SKM-1 (cell line): ENCODE results near the gene ADARB2.
"Not testable (repeated sequence)": the region's sequence is repeated elsewhere in the genome, so short reads cannot be mapped to it uniquely, and the experiment has no call there.

ENCODE experiments used
- DNase-seq: peaks from one replicate; lab custom pipeline; 2025; ENCODE audit not compliant: unreplicated experiment; lab: John Stamatoyannopoulos, UW

The ADARB2 gene

GRCh38 chr10:1449021-1449420 lies 288.3 kb downstream of the ADARB2 start:
- DNase-seq: no peak

GRCh38 chr10:1448252-1448930 lies 288.9 kb downstream of the ADARB2 start:
- DNase-seq: no peak

GRCh38 chr10:1444826-1445225 lies 292.5 kb downstream of the ADARB2 start:
- DNase-seq: no peak

- DNase-seq: no peak
Observed at GRCh38 chr10:1440897-1441296, 296.4 kb downstream of the ADARB2 start.

DNA sequence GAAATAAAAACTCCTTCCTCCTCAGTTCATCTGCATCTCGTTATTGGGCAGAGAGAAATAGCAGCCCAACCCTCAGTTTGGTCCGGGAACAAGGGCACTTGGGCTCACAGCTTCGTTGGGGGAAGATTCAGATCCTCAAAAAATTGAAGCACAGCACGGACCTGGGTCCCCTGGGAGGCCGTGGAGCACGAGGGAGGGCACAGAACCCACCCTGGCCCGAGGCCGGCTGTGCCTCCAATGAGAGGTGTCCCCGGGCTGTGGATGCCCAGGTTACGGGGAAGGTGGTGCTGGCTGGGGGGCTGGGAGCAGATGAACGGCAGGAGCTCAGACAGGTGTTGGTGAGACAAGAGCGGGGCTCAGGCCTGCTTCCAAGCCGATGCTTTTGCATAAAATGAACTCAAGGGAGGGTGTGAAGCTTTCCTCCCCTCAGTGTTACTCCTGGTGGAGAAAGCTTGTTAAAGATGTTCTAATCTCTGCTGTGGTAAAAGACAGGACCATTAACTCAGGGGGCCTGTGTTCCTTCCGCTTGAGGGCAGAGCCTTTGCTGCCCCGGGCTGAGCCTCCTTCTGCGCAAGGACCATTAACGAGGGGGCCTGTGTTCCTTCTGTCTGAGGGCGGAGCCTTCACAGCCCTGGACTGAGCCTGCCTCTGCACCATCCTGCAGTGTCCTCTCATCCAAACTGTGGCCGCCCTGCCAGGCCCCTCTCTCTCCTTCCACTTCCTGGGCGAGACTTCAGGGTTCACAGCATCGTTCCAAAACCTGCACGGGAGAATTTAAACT lies 302.2 kb downstream of the ADARB2 start:
- no peak for DNase-seq

- DNase-seq: no peak
Observed at GRCh38 chr10:1434202-1434601, 303.1 kb downstream of the ADARB2 start.

DNA sequence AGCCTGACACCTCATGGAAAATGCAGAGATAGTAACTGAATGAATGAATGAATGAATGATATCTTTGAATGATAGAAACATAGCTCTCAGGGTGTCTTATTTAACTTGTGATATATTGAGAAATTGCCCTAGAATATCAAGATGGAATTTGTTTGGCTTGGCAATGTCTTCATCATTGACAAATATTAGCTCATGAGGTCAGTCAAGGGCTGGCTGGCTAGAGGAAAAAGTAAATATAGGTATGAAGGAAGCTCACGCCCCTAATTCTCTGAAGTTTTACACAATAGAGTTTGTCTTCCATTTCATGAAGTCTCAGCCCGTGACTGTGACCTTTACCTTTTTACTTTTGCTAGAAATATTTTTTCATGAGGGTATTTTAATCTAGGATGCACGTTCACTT lies 305.2 kb downstream of the ADARB2 start:
- DNase-seq: no peak

GRCh38 chr10:1431229-1431628 lies 306.1 kb downstream of the ADARB2 start:
- no peak for DNase-seq

DNA sequence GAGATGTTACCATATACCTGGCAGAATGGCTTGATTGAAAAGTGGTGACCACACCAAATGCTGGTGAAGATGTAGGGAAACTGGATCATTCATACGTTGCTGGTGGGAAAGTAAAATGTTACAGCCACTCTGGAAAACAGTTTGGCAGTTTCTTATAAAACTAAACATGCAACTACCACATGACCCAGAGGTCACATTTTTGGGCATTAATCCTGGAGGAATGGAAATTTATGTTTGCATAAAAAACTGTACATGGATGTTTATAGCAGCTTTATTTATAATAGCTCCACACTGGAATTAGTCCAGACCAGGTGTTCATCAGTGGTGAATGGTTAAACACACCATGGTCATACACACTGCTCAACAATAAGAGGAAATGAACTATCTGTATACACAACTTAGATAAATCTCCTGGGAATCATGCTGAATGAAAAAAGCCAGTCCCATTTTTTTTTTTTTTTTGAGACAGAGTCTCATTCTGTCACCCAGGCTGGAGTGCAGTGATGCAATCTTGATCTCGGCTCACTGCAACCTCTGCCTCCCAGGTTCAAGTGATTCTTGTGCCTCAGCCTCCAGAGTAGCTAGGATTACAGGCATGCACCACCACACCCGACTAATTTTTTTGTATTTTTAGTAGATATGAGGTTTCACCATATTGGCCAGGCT lies 309.7 kb downstream of the ADARB2 start:
- DNase-seq: not testable (repeated sequence)

DNA sequence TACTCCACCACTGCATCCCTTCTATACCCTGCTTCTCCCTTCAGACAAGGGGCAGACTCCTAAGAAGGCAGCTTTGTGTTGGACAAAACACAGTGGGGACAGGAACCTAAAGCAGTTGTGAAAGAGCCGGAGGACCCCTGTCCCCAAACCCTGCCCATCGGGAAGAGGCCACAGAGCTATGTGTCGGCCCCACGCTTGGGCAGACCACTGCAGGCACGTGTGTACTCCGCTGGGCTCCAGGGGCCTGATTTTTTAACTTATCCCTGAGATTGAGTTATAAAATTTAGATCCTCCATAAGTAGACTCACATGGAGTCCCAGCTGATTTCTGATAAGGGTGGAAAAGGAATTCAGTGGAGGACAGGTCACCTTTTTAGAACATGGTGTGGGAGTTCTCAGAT lies 310.5 kb downstream of the ADARB2 start:
- no peak for DNase-seq

DNA sequence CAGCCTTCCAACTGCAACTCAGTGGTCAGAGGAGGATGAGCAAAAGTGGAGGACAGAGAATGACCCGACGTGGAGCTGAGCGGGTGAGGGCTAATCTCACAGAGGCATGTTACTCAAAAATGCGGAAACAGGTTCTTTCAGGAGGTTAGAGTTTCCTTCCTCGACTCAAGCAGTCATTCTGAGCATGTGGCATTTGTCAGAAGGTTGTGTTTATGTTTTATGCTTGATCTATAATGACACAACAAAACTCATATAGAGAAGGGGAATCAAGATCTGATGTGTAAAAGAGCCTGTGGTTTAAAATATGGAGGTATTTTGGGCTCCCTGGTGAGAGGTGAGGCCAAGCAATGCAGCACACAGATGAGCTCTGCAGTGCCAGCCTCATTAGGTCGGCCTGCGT lies 311.4 kb downstream of the ADARB2 start:
- no peak for DNase-seq

- DNase-seq: no peak
Observed at GRCh38 chr10:1424648-1425047, 312.7 kb downstream of the ADARB2 start.

DNA sequence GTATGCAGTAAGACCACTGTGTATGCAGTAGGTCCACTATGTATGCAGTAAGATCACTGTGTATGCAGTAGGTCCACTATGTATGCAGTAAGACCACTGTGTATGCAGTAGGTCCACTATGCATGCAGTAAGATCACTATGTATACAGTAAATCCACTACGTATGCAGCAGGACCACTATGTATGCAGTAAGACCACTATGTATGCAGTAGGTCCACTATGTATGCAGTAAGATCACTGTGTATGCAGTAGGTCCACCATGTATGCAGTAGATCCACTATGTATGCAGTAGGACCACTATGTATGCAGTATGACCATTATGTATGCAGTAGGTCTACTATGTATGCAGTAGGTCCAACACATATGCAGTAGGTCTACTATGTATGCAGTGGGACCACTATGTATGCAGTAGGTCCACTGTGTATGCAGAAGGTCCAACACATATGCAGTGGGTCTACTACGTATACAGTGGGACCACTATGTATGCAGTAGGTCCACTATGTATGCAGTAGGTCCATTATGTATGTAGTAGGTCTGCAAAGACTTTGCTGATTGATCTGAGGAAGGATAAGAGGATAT lies 313.6 kb downstream of the ADARB2 start:
- DNase-seq: no peak

GRCh38 chr10:1422275-1422674 lies 315.1 kb downstream of the ADARB2 start:
- no peak for DNase-seq

GRCh38 chr10:1420661-1421362 lies 316.5 kb downstream of the ADARB2 start:
- no peak for DNase-seq

DNA sequence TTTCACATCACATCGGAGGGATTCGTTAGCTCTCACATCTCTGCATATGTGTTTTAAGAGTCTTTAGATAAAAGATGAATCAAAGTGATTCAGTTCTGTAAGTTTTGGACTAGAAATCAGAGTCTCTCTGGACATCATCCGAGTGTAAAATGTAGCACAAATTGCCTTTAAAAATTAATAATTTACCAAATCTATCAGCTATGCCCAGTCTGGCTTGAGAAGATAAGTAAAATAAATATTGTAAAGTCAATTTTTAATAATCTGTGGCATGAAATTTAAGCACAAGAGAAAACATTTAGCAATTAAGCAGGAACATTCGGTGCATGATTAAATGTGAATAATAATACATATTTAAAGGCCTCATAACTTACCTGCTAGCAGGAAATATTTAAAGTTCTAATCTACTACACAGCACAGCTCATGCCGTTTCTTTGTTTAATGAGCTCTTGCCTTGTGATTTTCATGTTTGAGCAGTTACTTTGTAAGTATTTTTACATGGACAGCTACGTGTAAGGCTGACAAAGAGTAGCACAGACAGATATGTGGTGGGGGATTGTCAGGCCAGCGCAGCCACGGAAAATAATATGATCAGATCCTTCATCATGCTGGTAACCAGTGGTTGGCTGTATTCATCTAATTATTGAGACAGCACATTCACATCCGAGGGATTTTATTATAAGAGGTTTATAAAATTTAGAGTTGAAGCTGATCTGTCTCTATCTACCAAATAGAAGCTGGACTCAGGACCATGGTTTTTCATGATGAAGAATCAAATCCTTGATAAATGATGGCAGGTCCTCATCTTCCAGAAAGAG lies 317.3 kb downstream of the ADARB2 start:
- no peak for DNase-seq

- no peak for DNase-seq
Observed at GRCh38 chr10:1418031-1418550, 319.2 kb downstream of the ADARB2 start.

DNA sequence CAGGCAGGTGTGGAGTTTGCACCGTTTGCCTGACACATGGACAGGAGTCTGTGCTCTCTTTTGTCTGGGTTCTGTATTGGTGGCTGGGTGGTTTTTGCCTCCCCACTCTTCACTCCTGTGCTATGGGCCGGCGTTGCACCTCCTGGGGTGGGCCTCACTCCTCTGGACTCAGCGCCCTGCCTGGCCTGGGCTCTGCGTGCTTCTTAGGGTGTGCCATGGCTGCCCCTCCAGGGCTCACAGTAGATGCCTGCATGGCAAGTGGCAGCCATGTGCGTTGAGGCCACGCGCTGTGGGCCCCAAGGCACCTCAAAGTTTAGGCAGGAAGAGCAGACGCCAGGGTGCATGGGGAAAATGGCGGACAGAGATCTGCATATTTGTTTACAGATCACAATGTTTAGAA lies 319.8 kb downstream of the ADARB2 start:
- DNase-seq: no peak

DNA sequence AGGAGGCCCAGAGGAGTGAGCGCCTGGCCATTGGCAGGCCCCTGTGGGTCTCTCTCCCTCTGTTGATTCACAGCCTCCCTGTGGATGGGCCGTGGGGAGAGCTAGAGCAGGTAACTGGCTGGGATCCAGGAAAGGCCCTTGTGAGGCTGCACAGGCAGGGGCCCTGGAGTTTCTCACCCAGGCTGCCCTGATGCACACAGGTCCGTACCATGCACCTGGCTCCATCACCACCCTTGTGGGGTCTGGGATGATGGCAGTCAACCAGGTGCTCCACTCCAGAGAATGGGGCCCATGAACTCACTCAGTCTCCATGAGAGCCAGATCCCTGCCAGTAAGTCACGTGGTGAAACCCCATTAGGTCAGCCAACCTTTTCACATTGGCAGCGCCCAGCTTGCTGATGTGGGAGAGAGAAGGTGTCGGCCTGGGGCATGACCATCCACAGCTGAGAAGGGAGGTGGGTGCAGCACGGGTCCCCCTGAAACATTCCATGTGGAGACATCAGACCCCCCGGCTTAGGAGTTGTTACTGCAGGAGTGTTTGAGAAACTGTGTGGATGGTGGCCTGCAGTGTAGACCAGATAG lies 320.8 kb downstream of the ADARB2 start:
- no peak for DNase-seq

DNA sequence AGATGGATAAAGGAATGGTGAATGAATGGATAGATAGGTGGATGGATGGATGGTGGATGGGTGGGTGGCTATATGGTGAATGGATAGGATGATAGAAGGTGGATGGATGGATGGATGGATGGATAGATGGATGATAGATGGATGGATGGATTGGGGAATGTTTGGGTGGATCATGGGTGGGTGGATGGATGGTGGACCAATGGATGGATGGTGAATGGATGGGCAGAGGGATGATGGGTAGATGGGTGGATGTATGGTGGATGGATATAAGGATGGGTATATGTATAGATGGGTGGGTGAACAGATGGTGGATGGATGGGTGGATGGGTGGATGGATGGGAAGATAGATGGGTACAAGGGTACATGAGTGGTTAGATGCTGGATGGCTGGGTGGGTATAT lies 322.4 kb downstream of the ADARB2 start:
- DNase-seq: no peak
